CD4-positive, alpha-beta T cell treated with Interleukin-1 beta for 1 hour (primary cell): ENCODE data around the gene WWOX.

ENCODE experiments used
- DNase-seq, 2 donors: peaks; one replicate each; pipeline ENCODE4 v3.0.0-alpha.2; 2020 to 2022

Gene WWOX

DNA sequence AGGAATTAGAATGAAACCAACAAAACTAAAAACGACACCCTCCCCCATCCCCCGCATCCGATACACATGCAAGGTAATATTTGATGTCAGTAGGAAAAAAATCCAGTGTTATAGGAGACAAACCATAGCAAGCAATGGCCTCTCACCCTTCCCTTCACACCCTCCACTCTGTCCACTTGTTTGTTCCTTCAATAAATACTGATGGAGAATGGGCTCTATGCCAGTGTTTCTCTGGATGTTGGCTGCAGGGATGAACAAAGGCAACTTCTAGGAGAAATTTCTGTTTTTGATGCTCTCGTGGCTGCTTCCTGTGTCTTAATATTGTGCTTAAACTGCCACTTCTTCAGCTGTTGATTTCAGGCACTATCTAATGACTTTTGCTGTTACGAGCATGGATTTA is 98.8 kb downstream of the WWOX start:
- no peak for DNase-seq

- no peak for DNase-seq
Measured at GRCh38 chr16:78199325-78200022, 100.0 kb downstream of the WWOX start.

DNA sequence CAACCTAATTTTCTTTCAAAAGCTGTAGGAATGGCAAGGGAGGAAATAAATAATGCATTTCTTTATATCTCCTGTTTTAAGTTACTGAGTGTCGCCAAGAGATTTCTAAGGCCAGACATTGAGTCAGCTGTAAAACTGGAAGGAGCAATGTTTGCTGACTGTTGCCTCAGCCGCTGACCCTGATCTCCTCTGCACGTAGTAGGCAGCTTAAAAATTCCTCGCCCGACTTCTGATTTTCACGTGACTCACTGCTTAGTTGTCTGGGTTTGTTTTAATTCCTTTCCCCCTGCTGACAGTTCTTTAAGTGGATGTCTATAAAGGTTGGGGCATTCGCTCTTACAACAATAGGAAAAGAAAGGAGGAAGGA is 100.6 kb downstream of the WWOX start:
- no peak for DNase-seq

DNA sequence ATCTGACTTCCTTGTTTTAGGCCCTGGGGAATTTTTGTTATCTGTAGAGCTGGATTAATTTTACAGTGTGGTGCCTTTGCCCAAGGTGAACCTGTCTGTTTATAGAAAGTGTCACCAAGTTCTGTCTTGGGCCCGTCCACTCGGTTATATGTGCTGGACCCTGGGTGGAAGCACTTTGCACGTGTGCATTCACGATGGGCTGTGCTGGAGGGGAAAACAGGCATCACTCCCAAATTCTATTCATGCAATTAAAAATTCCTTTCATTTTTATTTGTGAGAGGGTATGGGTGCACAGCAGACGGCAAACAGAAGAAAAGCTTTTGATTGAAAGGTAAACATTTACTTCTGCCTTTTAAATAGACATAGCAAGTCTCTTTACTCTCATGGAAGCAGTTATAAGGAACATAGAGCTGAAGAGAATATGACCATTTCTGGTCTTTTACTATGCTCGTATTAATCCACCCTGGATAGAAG is 101.2 kb downstream of the WWOX start:
- DNase-seq = no peak

DNA sequence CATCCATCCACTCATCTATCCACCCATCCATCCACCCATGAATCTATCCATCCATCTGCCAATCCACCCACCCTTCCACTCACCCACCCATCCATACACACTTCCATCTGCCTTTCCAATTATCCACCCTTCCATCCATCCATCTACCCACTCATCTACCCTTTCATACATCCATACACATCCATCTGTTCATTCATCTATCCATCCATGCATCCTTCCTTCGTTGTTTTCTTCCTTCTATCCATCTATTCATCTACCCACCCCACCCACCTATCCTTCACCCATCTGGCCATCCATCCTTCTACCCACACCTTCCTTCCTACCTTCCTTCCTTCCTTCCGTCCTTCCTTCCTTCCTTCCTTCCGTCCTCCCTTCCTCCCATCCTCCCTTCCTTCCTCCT is 106.1 kb downstream of the WWOX start:
- no peak for DNase-seq

DNA sequence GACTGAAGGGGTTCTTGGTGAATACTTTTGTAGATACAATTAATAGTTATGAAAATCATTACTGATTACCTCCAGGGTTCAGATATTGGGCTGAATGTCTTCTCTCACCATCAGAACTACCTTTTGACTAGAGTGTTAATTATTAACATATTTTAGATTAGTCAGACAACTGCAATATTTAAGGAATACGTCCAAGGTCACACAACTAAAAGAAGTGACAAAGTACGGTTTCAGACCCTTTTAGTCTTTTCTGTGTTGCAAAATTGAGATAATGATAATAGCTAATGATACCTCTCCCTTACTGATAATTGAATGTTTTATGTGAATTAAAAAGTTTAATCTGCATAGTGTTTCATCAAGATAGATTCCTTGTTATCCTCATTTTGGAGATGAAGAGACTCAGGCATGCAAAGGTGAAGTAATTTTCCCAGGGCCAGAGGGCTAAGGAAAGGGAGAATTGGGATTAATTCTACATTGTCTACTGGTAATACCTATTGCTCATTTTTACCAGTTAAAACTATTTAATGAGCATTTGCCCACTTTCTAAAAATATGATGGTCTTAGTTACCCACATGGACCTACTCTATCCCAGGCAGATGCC is 107.3 kb downstream of the WWOX start:
- DNase-seq = no peak

- DNase-seq = no peak
Measured at GRCh38 chr16:78209951-78210661, 110.7 kb downstream of the WWOX start.

DNA sequence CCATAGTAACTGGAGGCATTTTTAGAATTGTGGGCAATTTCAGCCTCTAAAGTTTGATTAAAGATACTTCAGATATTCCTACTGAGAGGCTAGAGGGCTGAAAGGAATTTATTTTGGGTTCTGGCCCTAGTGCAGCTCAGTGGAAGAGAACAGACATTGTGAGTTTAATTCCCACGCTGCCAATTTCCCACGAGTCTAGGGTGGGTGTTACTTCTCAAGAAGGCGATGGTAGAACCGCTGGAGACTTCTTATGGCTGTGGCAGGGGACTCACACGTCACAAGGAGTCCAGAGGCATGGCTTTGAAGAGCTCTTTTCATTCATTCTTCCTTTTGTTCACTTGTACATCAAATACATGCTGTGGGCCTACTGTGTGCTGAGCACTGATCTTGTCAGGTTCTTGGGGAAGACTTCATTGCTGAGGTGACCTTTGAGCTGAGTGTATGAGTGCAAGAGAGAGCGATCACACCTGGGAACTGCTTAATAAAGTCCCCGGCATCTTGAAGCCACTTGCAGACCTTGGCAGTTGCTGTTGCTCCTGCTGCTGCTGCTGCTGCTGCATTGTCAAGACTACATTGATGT is 111.7 kb downstream of the WWOX start:
- DNase-seq = no peak

GRCh38 chr16:78211946-78212345 is 112.5 kb downstream of the WWOX start:
- no peak for DNase-seq

DNA sequence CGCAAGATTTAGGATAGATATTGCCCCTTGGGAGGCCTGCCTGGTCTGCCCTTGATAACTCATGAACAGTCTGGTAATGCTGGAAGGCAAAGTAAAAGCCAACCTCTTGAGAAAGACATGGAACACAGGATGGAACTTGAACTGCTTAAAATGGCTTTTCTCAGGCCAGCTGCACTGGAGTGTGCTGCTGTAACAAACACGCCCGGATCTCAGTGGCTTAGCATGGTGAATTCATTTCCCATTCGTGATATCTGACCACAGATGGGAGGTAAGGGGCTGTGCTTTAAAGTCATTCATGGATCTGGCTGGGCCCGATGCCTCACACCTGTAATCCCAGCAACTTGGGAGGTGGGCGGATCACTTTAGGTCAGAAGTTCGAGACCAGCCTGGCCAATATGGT is 113.2 kb downstream of the WWOX start:
- no peak for DNase-seq

- DNase-seq = no peak
Measured at GRCh38 chr16:78213751-78214150, 114.3 kb downstream of the WWOX start.

- DNase-seq = no peak
Measured at GRCh38 chr16:78215222-78215621, 115.8 kb downstream of the WWOX start.

DNA sequence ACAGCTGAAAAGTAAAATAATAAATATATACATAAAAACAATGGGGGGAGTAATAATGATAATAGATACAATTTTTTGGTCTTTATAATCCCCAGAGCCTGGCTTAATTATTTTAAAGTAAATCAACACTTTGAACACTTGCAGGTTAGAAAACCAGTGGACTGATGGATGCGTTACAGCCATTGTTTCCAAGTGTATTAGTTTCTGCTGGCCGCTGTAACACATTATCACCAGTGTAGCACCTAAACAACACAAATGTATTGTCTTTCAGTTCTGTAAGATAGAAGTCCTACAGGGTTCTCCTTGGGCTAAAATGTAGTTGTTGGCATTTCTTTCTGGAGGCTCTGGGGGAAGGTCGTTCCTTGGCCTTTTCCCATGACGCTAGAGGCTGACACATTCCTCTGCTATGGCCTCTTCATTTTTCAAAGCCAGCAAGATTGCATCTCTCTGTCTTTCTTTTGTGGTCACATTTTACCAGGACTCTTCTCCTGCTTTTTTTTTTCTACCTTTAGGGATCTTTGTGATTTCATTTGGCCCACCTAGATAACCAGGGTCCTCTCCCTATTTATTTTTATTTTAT is 116.8 kb downstream of the WWOX start:
- DNase-seq = no peak

GRCh38 chr16:78217276-78217675 is 117.8 kb downstream of the WWOX start:
- DNase-seq = no peak

GRCh38 chr16:78218279-78218678 is 118.8 kb downstream of the WWOX start:
- DNase-seq = no peak

DNA sequence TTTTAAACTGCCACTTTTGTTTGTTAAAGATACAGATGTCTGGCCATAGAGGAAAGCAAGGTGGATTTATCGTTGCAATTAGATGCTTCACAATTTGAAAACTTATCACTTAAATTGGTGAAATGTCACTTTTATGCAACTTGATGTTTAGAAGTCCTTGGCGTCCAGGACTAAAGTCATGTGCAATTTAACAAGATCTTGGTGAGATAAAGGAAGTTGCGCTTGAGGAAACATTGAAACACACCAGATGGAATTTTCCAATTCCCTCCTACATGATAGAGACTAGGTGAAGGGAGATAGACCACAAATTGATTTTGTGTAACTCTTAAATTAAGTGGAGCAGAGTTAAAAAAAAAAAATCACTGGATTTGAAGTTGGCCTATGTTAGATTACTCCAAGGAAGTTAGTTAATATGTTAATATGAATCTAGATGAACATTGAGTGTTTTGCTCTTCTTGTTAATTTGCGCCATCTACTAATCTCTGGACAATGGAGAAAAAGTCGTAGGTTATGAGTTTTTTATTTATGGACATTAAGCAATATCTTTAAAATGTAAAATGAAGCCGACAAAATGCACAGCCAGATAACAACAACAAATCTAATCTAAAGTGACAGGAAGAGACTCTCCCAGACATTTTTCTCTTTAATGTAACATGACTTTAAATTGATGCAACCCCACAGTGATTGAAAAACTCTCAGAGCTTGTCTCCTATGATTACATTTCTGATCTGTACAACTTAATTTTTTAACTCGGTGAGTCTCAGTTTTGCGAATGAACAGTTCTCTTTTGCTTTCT is 119.6 kb downstream of the WWOX start:
- no peak for DNase-seq

GRCh38 chr16:78220571-78220970 is 121.1 kb downstream of the WWOX start:
- no peak for DNase-seq

GRCh38 chr16:78221892-78222291 is 122.4 kb downstream of the WWOX start:
- DNase-seq = no peak

DNA sequence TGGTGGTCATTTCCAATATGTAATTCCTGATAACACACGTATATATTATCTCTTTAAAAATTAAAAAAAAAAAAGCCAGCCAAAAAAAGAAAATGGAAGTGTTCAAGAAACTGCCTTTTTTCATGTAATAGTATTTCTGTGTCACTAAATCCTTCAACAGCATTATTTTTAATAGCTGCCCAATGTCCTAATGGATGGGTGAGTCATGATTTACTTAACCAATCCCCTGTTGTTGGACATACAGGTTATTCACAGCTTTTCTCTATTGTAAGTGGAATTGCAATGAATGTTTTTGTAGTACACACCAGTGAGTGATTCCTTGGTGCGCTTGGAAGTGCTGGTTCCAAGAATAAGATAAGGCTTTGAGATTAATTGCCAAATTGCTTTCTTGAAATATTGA is 124.9 kb downstream of the WWOX start:
- no peak for DNase-seq

DNA sequence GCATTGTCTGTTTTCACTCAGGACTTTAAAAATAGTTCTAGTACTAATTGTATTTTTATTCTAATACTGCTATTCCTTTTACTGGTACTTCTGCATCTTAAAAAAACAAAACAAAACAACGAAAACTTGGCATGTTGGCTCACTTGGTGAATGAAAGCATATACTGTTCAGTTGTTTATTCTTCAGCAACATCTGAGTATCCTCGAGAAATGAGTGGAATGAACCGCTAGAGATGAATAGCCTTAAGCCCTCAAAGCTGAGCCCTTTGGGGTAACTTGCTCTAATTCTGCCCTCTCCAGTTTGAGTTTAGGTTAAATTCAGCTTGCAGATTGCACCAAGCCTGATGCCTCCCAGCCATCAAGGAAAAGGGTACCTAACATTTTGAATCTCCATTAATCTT is 126.5 kb downstream of the WWOX start:
- no peak for DNase-seq

GRCh38 chr16:78227855-78228254 is 128.4 kb downstream of the WWOX start:
- DNase-seq = no peak

GRCh38 chr16:78228704-78229103 is 129.2 kb downstream of the WWOX start:
- no peak for DNase-seq

DNA sequence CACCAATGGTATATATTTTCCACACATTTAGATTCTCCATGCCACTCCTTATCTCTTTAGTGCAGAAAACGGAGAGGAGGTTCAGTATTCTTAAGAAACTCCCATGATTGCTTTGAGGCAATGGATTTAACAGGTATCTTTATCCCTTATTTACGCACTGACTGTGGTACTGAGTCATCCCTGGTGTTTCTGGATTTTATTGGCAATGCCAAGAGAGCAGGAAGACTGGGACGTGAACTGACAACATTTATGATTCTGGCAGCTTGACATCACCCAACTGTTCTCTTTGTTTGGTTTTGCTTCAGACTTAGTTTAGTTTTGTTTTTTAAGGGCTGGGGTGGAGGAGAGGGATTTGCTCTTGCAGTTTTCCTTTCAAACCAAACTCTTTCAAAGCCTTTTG is 131.4 kb downstream of the WWOX start:
- DNase-seq = no peak
